H1 (cell line): ENCODE measurements around the gene KHDRBS1. TPM values are rescaled to one million over a fixed set of nuclear protein-coding genes. Genes with fewer than 3 reads are reported as not detected.

ENCODE experiments used
- CHD7 ChIP-seq: fragments of 300-600 bp; sonication (generic); IDR thresholded peaks from 2 replicates; pipeline ENCODE4 v1.7.1; 2012; ENCODE audit warnings: low read length, moderate library complexity, mild to moderate bottlenecking, inconsistent platforms; ENCODE audit not compliant: insufficient replicate concordance
- polyA plus RNA-seq, 7 experiments: library from polyadenylated mRNA; depleted of rRNA in 3 of 7; stranded (reverse) in 5 of 7; unstranded in 2 of 7; fragments of >200 nt in 5 of 7; fragments of 200-250 nt in 2 of 7; gene quantifications; 1 replicate in 5 of 7; 2 replicates in 1 of 7; 4 replicates in 1 of 7; pipeline versions ENCODE4 v1.2.1 to v1.2.3, GENCODE V29; 2011 to 2013; ENCODE audit warnings: missing spikeins in 2 of 7, mixed read lengths in 2 of 7
- total RNA-seq: library from RNA; stranded (reverse); fragmentation: NEBNext Ultra II Directional; extraction: Animal tissue kit (Norgen Biotek cat#: 25700); gene quantifications from 2 replicates; pipeline ENCODE4 v1.2.1, GENCODE V29; 2021

KHDRBS1 gene
- total and polyA plus RNA-seq, 2 of the 8 experiments (the other 6 are each of a cell fraction or from before 2014, with no cell fraction given) = 53.8 to 284 TPM

DNA sequence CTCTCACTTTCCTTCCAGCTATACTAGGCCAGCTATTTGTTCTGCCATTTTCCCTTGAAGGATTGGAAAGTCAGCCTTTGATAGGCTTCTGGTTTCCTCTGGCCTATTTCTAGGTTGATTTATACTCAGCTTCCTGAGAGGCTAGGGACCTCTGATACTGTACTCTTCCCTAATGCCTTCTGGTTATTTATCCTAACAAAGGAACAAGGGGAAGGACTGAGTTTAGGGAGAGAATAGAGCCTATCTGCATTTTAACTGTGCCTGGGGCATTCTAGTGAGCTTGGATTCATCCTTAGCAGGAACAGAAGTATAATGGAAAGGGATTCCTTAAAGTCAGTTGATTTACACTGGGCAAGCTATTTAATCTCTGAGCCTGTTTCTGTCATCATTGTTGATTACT lies 47.2 kb downstream of the KHDRBS1 start (continued):
- no peak for TF ChIP-seq CHD7
